Hematopoietic multipotent progenitor cell treated with erythropoietin and hydrocortisone succinate and interleukin-3 and kit ligand, for 17 days (in vitro differentiated cells): Measurements from ENCODE around the gene AFAP1L1.

Experiments used
- DNase-seq: peaks from one replicate; pipeline ENCODE4 v3.0.0-alpha.2; 2015; ENCODE audit warnings: low spot score

Gene AFAP1L1

DNA sequence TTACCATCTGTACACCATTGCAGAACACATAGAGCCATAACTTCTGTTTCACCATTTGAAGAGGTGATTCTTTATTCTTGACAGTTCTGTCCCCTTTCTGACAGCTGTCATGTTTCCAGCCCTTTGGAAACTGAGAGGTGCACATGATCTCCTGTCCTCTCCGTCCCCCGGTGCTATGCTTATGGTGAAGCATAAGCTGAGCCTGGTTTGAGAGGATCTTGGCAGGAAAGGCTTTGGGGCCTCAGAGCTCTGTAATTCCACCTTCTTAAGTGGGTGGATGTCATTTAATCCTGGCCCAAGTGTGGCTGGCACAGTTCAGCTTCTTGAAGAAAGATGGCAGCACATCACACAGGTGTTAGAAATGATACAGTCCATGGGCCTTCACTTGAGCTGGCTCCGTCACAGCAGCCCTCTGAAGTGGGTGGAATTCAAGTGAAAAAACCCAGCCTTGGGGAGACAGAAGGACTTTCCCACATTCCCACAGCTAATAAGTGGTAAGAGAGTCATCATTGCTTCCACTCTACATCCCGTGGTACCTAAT is 43.0 kb downstream of the AFAP1L1 start:
- no peak for DNase-seq

DNA sequence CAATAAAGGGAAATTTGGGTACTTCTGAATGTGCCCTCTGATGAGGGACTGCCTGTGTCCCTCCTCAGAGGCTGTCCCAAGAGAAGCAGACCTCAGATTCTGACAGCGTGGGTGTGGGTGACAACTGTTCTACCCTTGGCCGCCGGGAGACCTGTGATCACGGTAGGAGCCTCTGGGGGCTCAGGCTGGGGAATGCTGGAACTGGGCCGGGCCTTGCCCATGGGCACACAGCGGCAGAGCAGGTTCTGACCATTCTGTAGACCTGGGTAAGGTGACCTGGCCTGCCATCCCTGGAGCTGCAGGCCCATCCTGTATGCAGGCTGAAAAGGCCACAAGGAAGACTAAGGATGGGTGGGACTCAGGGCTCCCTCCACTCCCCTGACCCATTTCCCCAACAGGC is 44.1 kb downstream of the AFAP1L1 start:
- DNase-seq = no peak

DNA sequence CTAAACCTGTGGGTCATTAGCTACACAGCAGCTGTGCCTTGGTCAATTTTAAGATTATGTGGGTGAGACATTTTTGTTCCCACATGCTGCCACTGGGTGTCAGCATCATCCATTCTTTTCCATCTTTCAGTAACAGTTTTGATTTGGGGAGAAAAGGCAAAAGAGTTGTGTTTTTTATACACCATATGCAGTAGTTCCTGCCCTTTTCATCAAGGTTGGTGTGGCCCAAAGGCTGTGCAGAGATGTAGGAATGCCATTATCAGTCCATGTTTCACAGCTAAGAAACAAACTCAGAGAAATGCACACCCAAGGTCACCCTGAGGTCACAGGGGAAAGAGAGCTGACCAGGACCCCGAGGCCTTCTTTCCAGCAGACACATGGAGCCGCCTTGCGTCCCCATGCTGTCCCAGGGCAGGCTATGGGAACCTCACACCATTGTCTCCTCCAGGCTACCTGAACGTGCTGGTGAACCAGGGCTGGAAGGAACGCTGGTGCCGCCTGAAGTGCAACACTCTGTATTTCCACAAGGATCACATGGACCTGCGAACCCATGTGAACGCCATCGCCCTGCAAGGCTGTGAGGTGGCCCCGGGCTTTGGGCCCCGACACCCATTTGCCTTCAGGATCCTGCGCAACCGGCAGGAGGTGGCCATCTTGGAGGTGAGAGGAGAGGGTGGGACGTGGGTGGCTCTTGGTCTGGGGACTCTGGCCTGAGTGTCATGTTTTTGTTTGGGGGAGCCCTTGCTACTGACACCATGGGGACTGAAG is 45.8 kb downstream of the AFAP1L1 start:
- peak; percentile 55 for DNase-seq

DNA sequence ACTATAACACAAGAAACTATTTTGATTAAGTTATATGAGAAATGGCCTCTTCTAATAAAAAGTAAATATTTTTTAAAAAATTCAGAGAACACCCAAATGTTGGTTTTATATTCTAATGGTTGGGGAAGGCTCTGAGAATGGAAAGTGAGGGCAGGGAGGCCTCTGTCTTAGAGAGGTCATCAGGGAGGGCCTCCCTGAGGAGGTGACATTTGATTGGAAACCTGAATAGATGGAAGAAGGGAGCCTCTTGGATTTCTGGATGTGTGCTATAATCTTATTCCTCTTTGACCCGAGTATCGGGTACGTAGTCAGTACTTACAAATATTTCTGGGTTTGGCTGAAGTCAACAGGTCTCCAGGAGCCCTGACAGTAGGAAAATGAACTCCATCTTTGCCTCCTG is 47.5 kb downstream of the AFAP1L1 start:
- DNase-seq = no peak

DNA sequence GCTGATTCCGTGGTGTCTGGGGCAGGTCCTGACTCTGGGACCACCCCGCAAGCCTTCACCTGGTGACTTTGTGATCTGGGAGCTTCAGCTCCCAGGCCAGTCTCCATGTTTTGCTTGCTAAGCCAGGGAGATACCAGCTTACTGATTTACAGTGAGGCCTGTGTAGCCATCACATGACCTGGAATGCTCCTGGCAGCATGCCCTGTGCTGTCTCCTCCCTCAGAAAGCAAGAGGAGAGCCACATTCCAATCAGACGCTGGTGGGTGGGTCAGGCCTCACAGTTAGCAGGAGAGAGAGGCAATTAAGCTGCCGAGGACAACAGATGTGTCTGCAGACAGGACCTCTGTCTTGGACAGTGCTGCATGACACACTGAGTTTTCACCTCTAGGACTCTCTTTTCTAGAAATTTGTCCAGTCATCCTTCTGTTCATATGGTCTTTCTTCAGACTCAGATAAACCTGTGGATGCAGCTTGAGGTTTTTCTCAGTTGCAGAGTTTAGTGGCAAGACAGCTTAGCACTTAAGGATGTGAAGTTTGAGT is 49.2 kb downstream of the AFAP1L1 start:
- DNase-seq = peak; percentile 50

DNA sequence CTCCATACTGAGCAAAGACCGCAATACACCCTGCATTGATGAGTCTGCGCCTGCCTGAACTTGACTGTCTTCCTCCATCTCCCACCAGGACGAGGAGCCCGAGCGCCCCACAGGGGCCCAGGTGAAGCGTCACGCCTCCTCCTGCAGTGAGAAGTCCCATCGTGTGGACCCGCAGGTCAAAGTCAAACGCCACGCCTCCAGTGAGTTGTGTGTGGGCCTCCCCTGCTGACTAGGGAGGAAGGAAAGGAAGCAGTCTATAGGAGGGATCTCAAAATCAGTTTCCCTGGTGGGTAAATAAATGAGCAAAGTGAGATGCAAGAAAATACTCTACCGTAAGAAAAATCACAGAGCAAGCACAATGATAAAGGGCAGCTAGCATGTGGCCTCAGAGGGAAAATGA is 50.9 kb downstream of the AFAP1L1 start:
- DNase-seq = no peak

DNA sequence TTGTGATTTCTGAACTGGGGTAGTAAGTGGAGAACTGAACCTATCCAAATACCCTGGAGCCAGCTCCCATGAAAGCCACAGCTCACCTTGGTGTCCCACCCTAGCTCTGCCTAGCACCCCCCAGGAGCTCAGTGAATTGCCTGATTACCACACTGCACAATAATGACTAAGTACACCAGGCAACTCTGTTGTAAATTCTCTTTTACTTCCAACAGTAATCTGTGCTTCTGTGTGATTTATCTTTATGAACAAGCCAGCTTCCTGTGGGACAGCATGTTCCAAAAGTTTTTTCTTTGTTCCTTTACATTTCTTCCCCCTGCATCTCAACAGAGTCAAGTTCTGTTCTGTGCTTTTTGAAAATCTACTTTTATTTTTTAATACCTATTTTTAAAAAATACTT is 51.6 kb downstream of the AFAP1L1 start:
- DNase-seq = no peak

DNA sequence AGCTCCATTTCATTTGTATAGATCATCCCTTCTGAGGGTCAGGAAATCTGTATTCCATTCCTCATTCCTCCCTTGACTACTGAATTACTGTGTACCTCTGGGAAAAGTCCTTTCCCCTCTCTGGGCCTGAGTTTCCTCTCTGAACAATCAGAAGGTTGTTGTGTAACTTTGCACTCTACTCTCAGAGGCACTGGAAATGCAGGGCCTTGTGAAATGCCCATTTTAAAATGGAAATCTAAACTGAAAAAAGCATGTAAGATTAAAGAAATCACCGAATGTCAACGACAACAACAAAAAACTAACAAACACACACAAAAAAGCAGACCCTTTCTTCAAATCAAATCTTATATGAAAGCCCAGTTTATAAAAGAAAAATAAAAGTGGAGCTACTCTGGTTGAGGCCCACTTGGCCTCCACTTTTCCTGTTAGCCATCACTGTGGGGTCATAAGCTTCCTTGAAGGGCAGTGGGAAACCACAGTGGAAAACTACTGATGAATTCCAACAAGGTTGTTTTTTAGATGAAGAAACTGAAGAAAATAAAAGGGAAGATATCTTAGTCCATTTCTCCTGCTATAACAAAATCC is 52.1 kb downstream of the AFAP1L1 start:
- no peak for DNase-seq

DNA sequence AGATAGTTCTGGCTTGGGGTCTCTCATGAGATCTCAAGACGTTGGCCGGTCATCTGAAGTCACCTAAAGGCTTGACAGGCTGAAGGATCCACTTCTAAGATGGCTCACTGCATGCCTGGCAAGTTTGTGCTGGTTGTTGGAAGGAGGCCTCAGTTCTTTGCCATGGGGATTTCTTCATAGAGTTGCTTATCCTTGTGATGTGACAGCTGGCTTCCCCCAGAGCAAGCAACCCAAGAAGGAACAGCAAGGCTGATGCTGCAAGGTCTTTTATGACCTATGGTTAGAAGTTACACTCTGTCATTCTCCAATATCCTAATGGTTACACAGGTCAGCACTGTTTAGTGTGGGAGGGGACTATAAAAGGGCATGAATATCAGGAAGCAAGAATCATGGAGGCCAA is 53.0 kb downstream of the AFAP1L1 start:
- DNase-seq = no peak

DNA sequence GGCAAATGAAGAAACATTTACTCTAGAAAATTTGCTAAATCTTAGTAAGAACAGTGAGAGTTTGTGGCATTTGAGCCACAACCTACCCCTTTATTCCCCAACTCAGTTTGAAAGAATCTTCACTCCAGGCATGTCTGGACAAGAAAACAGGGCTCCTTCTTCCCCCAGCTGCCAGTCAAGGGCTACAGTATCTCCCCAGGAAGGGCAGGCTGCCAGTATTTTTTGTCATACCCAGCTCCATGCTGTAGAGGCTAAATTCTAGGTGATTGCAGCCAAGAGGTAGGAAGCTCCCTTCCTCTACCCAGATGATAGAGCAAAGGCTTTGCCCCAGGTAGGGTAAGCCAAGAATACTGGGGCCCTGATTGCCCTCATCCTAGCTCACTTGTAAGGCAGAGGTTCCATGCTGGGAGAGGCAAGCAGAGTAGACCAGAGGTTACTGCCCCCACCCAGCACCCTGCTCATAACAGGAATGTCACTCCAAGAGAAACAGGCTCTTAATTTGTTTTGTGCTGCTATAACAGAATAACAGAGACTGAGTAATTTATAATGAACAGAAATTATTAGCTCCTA is 53.6 kb downstream of the AFAP1L1 start:
- DNase-seq = no peak

DNA sequence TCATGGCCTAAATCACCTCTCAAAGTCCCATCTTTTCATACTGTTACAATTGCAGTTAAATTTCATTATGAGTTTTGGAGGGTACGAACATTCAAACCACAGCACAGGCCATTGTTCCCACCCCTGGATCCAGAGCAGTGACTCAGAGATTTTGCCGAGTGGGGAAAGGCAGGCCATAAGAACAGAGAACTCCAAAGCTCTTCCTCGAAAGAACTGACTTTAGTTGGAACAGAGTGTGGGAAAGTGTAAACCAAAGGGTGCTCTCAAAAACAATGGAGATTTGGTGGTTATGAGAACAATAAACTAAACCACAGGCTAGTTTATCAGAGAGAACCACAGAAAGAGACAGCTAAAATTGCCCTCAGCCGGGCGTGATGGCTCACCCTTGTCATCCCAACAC is 54.2 kb downstream of the AFAP1L1 start:
- DNase-seq = no peak

DNA sequence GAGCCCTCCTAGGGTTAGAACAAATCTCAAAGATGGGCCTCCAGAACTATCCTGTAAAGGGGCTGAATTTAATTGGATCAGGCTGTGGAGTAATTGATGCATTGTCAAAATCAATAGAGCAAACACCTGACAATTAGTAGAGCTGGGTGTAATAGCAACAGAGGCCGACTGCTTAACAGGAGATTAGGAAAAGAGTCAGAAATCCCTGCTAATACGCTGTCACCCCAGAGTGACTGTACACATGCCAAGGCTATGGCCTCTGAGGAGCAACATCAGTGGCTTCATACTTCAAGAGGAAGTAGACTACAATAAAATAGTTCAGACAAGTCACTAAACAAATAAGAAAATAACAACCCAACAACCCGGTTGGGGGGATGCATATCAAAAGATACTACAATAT is 55.0 kb downstream of the AFAP1L1 start:
- DNase-seq = no peak

DNA sequence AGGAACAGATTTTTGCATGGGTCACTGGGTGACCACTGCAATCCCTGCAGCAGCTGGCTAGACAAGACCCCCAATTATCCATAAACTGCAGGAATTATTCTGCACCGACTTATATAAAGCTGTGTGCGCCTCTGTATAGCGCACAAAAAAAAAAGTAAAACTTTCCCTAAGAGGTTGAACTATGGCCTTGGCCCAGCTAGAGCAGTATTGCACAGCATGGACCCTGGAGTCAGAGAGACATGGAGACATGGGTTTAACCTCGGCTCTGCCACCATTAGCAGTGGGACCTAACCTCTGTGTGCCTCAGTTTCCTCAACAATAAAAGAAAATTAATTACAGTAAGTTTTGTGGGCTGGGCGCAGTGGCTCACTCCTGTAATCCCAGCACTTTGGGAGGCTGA is 56.5 kb downstream of the AFAP1L1 start:
- no peak for DNase-seq

DNA sequence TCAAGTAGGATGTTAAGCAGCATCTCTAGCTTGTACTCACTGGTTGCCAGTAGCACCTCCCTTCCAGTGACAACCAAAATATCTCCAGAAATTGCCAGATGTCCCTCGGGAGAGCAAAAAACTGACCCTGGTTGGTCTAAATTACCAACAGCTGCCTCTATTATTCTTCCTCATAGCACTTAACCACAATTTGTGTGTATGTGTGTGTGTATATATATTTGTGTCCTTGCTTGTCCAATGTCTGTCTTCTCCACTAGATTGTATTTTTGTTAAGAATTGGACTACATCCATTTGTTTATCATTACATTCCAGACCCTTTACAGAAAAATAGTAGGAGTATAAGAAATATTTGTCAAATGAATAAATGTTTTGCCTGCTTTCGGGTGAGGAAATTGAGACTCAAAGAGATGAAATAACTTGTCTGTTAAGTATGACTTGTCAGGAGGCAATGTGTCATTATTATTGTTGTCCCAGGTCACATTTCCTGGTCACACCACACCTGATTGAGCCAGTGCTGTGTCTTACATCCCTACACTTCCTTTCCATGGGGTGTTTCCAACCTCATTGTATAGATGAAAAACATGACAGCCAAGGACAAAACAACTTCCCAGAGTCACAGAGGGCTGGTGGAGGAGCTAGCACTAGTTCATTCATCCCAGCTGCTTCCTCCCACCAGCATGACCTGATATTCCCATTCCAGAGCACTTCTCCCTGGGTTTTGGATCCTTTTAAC is 62.2 kb downstream of the AFAP1L1 start:
- DNase-seq = no peak

DNA sequence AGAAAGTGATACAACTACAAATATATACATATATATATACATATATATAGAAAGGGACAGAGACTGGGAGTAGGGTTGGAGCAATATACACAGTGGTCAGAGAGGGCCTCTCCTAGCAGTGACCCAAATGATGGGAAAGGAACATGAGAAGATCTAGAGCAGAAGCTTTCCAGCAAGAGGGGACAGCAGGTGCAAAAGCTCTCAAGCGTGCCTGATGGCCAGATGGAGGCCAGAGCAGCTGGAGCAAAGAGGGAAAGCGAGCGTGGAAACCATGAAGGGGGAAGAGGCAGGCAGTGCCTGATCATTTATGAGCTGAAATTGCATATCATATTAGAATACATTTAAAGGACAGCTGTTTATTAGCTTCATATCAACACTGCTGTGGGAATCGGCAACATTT is 66.1 kb downstream of the AFAP1L1 start:
- DNase-seq = no peak

DNA sequence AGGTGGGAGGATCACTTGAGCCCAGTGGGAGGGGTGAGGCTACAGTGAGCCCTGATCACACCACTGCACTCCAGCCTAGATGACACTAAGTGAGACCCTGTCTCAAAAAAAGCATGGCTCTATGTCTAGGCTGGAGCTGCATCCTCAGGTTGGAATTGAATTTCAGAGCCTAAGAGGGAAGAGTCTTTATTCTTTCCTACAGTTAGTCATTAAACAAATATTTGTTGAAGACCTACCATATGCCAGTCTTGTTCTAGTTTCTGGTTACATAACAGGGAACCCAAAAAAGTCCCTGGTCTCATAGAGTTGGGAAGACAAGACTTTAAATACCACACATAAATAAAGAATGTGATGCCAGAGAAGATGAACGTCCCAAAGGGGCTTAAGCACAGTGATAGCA is 66.7 kb downstream of the AFAP1L1 start:
- no peak for DNase-seq

DNA sequence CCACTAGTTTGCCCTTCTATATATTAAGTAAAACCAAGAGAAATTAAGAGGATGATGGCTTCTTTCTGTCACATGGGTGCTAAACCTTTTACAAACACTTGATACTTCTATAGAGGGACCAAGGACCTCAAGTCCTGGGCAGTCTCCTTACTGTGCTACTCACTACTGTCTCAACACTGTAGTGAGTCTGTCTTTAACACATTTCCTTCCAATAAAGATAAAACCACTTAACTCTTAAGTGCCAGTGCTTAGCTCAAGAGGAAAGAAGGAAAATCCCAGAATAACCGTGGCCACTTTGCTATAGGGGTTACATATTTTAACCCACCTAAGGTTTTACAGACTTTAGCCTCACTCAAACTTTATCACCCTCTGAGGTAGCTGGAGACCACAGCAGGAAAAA is 69.3 kb downstream of the AFAP1L1 start:
- no peak for DNase-seq

DNA sequence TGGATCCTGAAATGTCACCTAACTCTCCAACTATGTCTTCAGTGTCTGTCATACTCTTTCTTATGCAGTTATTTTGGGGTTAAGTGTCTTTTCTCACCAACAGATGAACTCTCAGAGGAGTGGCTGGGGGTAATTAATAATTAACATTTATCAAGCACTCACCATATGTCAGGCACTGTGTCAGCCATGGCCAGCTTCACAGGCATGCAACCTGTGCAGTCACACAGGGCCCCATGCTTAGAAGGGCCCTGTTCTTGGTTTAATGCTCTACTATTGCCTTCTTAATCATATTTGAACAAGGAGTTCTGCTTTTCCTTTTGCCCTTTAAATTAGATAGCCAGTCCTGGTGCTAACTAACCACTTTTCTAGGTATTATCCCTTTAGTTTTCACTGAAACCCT is 70.2 kb downstream of the AFAP1L1 start:
- no peak for DNase-seq

DNA sequence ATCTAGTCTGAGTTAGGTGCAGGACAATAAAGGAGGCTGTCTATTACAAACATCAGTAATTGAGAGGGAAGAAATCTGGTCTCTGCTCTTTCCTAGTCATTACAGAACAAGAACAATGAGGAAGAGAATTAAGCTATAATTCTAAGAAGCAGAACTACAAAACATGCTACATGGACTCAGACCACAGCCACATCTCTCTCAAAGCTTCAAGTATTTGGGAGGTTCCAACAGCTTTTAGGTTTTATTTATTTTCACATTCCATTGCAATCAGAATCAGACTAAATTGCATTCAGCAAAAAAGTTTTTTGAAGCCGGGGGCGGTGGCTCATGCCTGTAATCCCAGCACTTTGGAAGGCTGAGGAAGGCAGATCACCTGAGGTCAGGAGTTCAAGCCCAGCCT is 72.5 kb downstream of the AFAP1L1 start:
- DNase-seq = no peak

DNA sequence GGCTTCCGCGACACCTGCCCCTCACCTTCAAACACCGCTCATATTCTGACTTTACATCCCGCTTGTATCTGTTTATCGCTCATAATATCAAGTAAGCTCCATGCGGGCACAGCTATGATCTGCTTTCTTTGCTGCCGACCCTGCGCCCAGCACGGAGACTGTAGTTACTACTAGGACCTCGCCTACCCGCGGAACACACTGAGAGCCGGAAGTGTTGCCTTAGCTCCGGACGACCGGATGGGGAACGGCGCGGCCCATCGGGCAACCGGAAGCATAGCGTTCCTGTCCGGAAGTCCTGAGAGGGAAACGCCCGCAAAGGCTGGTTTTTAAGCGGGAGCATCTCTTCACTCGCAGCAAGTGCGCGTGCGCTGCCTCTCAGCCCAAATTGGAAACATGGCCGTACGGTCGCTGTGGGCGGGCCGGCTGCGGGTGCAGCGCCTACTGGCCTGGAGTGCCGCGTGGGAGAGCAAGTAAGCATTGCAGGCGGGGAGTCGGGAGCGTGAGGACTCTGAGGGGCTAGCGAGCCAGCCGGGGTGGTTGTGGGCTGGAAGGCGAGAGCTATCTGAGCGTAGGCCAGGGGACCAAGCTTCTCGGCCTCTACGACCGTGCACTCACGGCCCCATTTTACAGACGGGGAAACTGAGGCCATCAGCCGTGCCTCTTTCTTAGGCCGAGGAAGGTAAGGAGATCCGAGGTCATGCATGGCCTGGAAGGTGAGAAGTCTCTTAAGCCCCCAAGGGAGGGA is 73.7 kb downstream of the AFAP1L1 start, which contains the start of gene GRPEL2:
TSS of gene GRPEL2 (plus strand) at position 353 of the 745 bp plus-strand sequence. CDS start at position 394, 41 bp downstream.
- peak; percentile 94 for DNase-seq

DNA sequence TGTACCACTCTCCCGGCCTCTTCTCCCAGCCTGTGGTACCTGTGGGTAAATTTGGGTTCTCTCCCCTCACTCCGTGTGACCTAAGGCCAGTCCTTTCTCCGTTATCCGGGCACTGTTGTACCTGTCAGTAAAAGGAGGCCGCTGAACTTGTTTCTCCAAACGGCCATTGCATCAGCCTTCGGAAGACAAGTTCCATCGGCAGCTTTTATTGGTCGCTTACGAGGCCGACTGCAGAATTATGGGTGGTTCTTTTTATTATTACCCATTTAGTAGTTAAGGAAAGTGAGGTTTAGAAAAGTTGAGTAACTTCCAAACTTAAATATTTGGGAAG is 74.2 kb downstream of the AFAP1L1 start:
- DNase-seq = no peak

DNA sequence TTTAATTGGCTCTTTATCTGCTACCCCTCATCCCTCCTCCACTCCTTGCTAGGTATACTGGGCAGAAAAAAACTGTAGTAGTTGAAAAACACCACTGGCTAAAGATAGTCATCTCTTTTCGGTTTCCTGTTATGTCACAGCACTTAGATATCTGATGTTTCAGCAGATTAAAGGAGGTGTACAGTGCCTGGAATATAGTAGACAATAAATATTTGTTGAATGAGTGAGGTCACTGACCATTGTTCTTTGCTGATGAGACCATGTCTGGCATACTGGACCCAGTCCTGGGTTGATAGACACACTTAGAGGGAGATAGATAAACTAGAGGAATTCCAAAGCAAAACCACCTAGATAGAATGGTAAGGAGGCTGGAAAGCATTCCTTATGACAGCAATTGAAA is 76.9 kb downstream of the AFAP1L1 start:
- no peak for DNase-seq
